Measurements from ENCODE around the gene ANKS6.

Gene ANKS6

DNA sequence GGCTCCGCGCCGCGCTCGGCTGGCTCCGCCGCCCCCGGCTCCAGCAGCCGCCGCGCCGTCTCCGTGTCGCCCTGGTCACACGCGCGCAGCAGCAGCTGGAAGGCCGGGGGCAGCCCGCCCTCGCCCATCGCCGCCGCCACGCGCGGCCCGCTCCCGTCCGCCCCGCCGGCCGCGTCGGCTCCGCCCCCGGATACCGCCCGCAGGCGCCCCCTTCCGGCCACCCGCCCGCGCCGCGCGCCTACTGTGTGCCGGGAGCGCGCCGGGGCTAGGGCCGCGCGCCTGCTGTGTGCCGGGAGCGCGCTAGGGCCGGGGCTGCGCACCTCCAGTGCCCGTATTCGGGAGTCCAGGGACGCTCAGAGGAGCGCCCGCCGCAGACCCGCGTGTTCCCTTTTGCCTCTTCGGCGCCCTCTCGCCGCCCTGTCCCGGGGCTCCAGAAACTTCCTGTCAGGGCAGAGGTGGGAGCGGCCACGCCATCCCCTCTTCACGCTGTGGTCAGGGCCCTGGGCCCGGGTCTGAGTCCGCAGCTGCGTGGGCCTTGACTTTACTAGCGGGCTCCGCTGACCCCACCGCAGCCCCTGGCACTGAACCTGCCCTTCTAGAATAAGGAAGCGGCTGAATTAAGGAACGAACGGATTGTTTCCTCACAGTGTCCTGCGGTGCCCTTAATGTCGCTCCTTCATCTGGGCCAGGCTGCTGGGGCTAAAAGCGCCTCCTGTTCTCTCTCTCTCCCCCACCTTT is at the start of gene ANKS6:
Gene ANKS6, minus strand, starts transcription at position 192 of the 738 bp plus-strand sequence. Its CDS starts 64 bp downstream, at position 128.
- peak; percentile 74 to 82 for DNase-seq
- TF ChIP-seq GATA1 (IDR thresholded peaks at IDR 0.05; ENCODE audit: low read depth, low read length) (no peak), POLR2A (IDR thresholded peaks at IDR 0.05; ENCODE audit: low read length) (no peak)

- no peak for TF ChIP-seq POLR2A (IDR thresholded peaks at IDR 0.05; ENCODE audit: low read length)
- TF ChIP-seq GATA1 (IDR thresholded peaks at IDR 0.05; ENCODE audit: low read depth, low read length), result no peak
- no peak for DNase-seq
These were observed 49.7 kb upstream of the ANKS6 start for GRCh38 chr9:98846081-98846480.

- no peak for DNase-seq
- no peak for TF ChIP-seq POLR2A (IDR thresholded peaks at IDR 0.05; ENCODE audit: low read length)
- TF ChIP-seq GATA1 (IDR thresholded peaks at IDR 0.05; ENCODE audit: low read depth, low read length), result no peak
These were observed 46.2 kb upstream of the ANKS6 start for GRCh38 chr9:98842510-98842909.

DNA sequence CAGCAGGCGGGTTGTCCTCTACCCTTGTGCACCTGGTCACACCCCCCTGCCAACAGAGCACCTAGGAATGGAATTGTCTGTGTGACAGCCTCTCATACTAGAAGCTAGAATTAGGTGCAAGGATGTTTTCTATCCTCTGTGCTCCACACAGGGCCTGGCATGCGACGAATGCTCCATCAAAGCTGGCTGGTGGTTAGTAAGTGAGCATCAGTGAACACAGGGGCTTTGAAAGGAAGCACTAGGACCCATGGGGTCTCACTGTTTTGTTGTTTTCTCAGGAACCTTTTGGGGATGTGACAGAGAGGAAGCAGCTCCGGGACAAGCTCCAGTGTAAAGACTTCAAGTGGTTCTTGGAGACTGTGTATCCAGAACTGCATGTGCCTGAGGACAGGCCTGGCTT is 43.4 kb upstream of the ANKS6 start:
- TF ChIP-seq GATA1 (IDR thresholded peaks at IDR 0.05; ENCODE audit: low read depth, low read length) (no peak), POLR2A (IDR thresholded peaks at IDR 0.05; ENCODE audit: low read length) (no peak)

DNA sequence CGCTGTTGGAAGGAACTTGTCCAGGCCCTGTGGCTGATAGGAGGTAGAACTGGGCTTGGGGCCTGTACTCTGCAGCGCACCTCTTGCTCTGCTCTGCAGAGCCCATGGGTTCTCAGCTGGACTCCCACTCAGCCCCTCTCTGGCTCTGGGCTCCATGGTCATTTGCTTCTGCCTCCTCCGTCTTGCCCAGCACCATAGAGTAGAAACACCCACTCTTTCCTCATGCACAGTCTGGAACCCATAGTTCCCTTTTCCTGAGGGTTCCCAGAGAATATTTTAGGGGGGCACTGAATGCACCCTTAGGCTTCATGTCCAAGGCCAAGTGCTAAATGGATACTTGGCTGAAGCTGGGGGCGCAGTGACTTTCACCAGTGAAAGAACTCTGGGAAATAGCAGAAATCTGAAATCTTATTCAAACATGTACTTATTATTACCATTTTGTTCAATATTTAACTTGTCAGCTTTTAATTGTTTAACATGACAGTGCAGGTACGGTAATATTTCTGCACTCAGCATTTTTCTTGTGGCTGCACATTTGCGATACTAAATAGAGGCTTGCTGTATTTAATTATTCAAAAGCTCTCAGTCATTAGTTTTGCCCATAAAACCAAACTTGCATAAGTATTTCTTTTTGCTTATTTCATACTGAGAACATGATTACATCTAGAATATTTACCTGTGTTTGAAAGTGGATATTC is 42.7 kb upstream of the ANKS6 start:
- no peak for TF ChIP-seq POLR2A (IDR thresholded peaks at IDR 0.05; ENCODE audit: low read length)
- TF ChIP-seq GATA1 (IDR thresholded peaks at IDR 0.05; ENCODE audit: low read depth, low read length), result no peak
- DNase-seq, result no peak

More for the DNA sequence above, 43.4 kb upstream of the ANKS6 start:
- DNase-seq, result no peak

- TF ChIP-seq GATA1 (IDR thresholded peaks at IDR 0.05; ENCODE audit: low read depth, low read length) (no peak), POLR2A (IDR thresholded peaks at IDR 0.05; ENCODE audit: low read length) (no peak)
- DNase-seq, result no peak
These were observed 42.0 kb upstream of the ANKS6 start for GRCh38 chr9:98838155-98838867.

- no peak for DNase-seq
- TF ChIP-seq GATA1 (IDR thresholded peaks at IDR 0.05; ENCODE audit: low read depth, low read length) (no peak), POLR2A (IDR thresholded peaks at IDR 0.05; ENCODE audit: low read length) (no peak)
These were observed 41.2 kb upstream of the ANKS6 start for GRCh38 chr9:98837516-98837915.

- TF ChIP-seq POLR2A (IDR thresholded peaks at IDR 0.05; ENCODE audit: low read length) (no peak), GATA1 (IDR thresholded peaks at IDR 0.05; ENCODE audit: low read depth, low read length) (no peak)
- DNase-seq, result no peak
These were observed 39.9 kb upstream of the ANKS6 start for GRCh38 chr9:98836206-98836605.

DNA sequence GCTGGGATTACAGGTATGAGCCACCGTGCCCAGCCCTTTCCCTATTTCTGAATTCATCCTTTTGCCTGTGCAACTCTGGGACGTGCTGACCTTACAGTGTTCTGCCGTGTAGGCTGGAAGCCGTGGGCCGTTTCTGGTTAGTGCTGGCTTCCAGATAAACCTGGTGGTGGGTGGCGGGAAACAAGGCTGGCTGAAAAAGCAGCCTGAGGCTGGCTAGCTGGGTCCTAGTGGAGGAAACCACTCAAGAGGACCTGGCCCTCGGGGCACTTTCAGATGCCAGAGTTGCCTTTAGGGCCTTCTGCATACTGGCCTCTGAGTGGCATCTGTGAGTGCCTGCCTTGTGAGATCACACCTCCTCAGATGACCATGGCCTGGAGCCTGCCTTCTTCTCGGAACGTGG is 38.0 kb upstream of the ANKS6 start:
- no peak for TF ChIP-seq POLR2A (IDR thresholded peaks at IDR 0.05; ENCODE audit: low read length)
- no peak for TF ChIP-seq GATA1 (IDR thresholded peaks at IDR 0.05; ENCODE audit: low read depth, low read length)
- no peak for DNase-seq

- peak; percentile 12 to 21 for DNase-seq
These were observed 37.0 kb upstream of the ANKS6 start for GRCh38 chr9:98833090-98833956.

DNA sequence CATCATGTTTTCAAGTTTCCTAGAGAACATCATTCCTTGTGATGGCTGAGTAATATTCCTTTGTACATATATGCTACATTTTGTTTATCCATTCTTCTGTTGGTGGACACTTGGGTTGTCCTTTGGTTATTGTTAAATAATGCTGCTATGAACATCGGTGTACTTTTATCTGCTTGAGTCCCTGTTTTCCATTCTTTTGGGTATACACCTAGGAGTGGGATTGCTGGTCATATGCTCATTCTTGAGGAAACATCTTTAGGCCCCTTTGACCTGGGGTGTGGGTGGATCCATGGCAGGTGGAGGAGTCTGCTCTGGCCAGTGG is 36.4 kb upstream of the ANKS6 start:
- TF ChIP-seq POLR2A (IDR thresholded peaks at IDR 0.05; ENCODE audit: low read length) (no peak), GATA1 (IDR thresholded peaks at IDR 0.05; ENCODE audit: low read depth, low read length) (no peak)
- DNase-seq, result no peak

More at GRCh38 chr9:98833090-98833956, 37.0 kb upstream of the ANKS6 start:
- TF ChIP-seq GATA1 (IDR thresholded peaks at IDR 0.05; ENCODE audit: low read depth, low read length) (no peak), POLR2A (IDR thresholded peaks at IDR 0.05; ENCODE audit: low read length) (no peak)

DNA sequence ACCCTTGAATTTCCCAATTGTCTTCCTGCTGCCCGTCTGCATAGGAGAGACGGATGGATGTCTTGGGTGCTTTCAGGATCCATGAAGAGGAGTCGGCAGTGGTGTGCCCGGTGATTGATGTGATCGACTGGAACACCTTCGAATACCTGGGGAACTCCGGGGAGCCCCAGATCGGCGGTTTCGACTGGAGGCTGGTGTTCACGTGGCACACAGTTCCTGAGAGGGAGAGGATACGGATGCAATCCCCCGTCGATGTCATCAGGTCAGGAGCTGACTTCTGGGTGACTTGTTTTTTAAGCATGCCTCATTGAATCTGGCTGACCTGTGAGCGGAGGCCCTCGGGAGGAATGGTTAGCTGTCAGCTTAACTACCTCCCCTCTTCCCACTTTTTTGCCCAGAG is 35.3 kb upstream of the ANKS6 start:
- TF ChIP-seq POLR2A (IDR thresholded peaks at IDR 0.05; ENCODE audit: low read length) (no peak), GATA1 (IDR thresholded peaks at IDR 0.05; ENCODE audit: low read depth, low read length) (no peak)
- no peak for DNase-seq

- TF ChIP-seq POLR2A (IDR thresholded peaks at IDR 0.05; ENCODE audit: low read length) (no peak), GATA1 (IDR thresholded peaks at IDR 0.05; ENCODE audit: low read depth, low read length) (no peak)
- DNase-seq, result no peak
These were observed 34.2 kb upstream of the ANKS6 start for GRCh38 chr9:98830554-98830953.

All from erythroblast (primary cell).